Uterus (tissue), 2 donors: ENCODE data around the gene CDC20.

Experiments used
- CTCF ChIP-seq, 4 experiments: fragments of 200-600 bp in 2 of 4; fragments of 450-650 bp in 2 of 4; sonication (generic) in 2 of 4; IDR thresholded peaks; one replicate each; pipeline ENCODE4 v1.5.1; 2016 to 2019; ENCODE audit warnings: antibody characterized with exemption in 4 of 4, mild to moderate bottlenecking in 2 of 4, moderate library complexity in 1 of 4
- POLR2A ChIP-seq, 2 donors: fragments of 450-650 bp; IDR thresholded peaks; one replicate each; pipeline ENCODE4 v1.6.1; 2016; ENCODE audit warnings: antibody characterized with exemption in 2 of 2, mild to moderate bottlenecking in 1 of 2, moderate library complexity in 1 of 2

- TF ChIP-seq CTCF (IDR thresholded peaks at IDR 0.05) (no peak), POLR2A (IDR thresholded peaks at IDR 0.05) (no peak)
Observed at GRCh38 chr1:43350976-43351375, 7.8 kb upstream of the CDC20 start.
